Fibroblast of lung (primary cell): ENCODE data around the gene NEK7. TPM values are rescaled to one million over a fixed set of nuclear protein-coding genes. Genes with fewer than 3 reads are reported as not detected.

Source experiments
- DNase-seq, 2 donors: peaks; one replicate each; pipeline versions ENCODE4 v3.0.0 to v3.0.0-alpha.2; 2010; ENCODE audit warnings: low read depth in 2 of 2
- H2AFZ ChIP-seq: 2 replicates; pipeline ENCODE4 v1.5.1; 2012; ENCODE audit warnings: low read length, control low read depth, inconsistent platforms
- H3K27ac ChIP-seq: 2 replicates; pipeline ENCODE4 v1.5.1; 2011; ENCODE audit warnings: low read length, control low read depth; ENCODE audit not compliant: insufficient read depth
- H3K27me3 ChIP-seq: 2 replicates; pipeline ENCODE4 v1.5.1; 2011; ENCODE audit warnings: mild to moderate bottlenecking, low read length; ENCODE audit not compliant: control insufficient read depth, insufficient read depth
- H3K36me3 ChIP-seq: 2 replicates; pipeline ENCODE4 v1.5.1; 2011; ENCODE audit warnings: low read length; ENCODE audit not compliant: control insufficient read depth, insufficient read depth
- H3K4me1 ChIP-seq: 2 replicates; pipeline ENCODE4 v1.5.1; 2011; ENCODE audit warnings: low read length; ENCODE audit not compliant: control insufficient read depth, insufficient read depth; ENCODE audit errors: extremely low read depth
- H3K4me2 ChIP-seq: 2 replicates; pipeline ENCODE4 v1.5.1; 2011; ENCODE audit warnings: low read length, control low read depth; ENCODE audit not compliant: insufficient read depth; ENCODE audit errors: extremely low read depth
- H3K4me3 ChIP-seq, 4 experiments: fragments of 200-600 bp in 1 of 4; sonication (generic) in 1 of 4; replicated peaks in 1 of 4; 2 replicates each; pipeline ENCODE4 v1.5.1; 2011 to 2016; ENCODE audit warnings: low read length in 4 of 4, low read depth in 3 of 4, mild to moderate bottlenecking in 3 of 4, control low read depth in 2 of 4, inconsistent platforms in 1 of 4, mixed read lengths in 1 of 4; ENCODE audit not compliant: insufficient read depth in 1 of 4; ENCODE audit errors: control extremely low read depth in 1 of 4
- H3K79me2 ChIP-seq: 2 replicates; pipeline ENCODE4 v1.5.1; 2012; ENCODE audit warnings: mild to moderate bottlenecking, low read length, inconsistent platforms; ENCODE audit not compliant: control insufficient read depth, insufficient read depth
- H3K9ac ChIP-seq: 2 replicates; pipeline ENCODE4 v1.5.1; 2011; ENCODE audit warnings: mild to moderate bottlenecking, low read length, control low read depth; ENCODE audit not compliant: insufficient read depth
- H3K9me3 ChIP-seq: 2 replicates; pipeline ENCODE4 v1.5.1; 2012; ENCODE audit warnings: low read depth, low read length; ENCODE audit not compliant: control insufficient read depth, insufficient read depth
- H4K20me1 ChIP-seq: 2 replicates; pipeline ENCODE4 v1.5.1; 2011; ENCODE audit warnings: low read length; ENCODE audit not compliant: control insufficient read depth, insufficient read depth; ENCODE audit errors: extremely low read depth
- CTCF ChIP-seq, 2 donors: IDR thresholded peaks in 1 of 2; conservative IDR thresholded peaks in 1 of 2; 1 replicate in 1 of 2; 2 replicates in 1 of 2; pipeline ENCODE4 v1.5.1; 2011 to 2012; ENCODE audit warnings: low read length in 2 of 2, control low read depth in 1 of 2, inconsistent platforms in 1 of 2, low read depth in 1 of 2, mild to moderate bottlenecking in 1 of 2
- EZH2 ChIP-seq: IDR thresholded peaks from 2 replicates; pipeline ENCODE4 v1.5.1; 2012; ENCODE audit warnings: low read length, control low read depth, mild to moderate bottlenecking; ENCODE audit errors: missing control alignments
- polyA plus RNA-seq, 2 donors: library from polyadenylated mRNA; depleted of rRNA in 1 of 2; stranded (reverse) in 1 of 2; unstranded in 1 of 2; fragments of >200 nt; gene quantifications; 2 replicates each; pipeline ENCODE4 v1.2.1, GENCODE V29; 2011 to 2012; ENCODE audit warnings: missing spikeins in 1 of 2
- total RNA-seq: library from RNA; depleted of rRNA; stranded (reverse); fragments of >200 nt; gene quantifications from 2 replicates; pipeline ENCODE4 v1.2.1, GENCODE V29; 2014

NEK7 gene
- total and polyA plus RNA-seq, 2 donors (not counting 1 experiment from before 2014, with no cell fraction given), result 90.5 to 207 TPM

- H3K79me2 ChIP-seq, result peaks cover 71% of the 10 kb centered on the region
- peaks cover 7% of the 10 kb centered on the region for H3K4me1 ChIP-seq
- H3K4me3 ChIP-seq, result no peak overlapping the region
- no peaks in the 10 kb centered on the region for H3K27me3 ChIP-seq
- no peaks in the 10 kb centered on the region for H4K20me1 ChIP-seq
- TF ChIP-seq CTCF (conservative IDR thresholded peaks at IDR 0.05 in 1 of 2, IDR thresholded peaks at IDR 0.05 in 1 of 2; ENCODE audit: low read depth in 1 of 2, low read length in 2 of 2) (no peak), EZH2 (no peak)
- H2AFZ ChIP-seq, result no peak overlapping the region
- H3K36me3 ChIP-seq, result no peaks in the 10 kb centered on the region
- H3K4me2 ChIP-seq, result no peak overlapping the region
- H3K27ac ChIP-seq, result no peak overlapping the region
- no peaks in the 10 kb centered on the region for H3K9me3 ChIP-seq
- H3K9ac ChIP-seq, result no peak overlapping the region
- peak in 1 of 2 donors; percentile 29 for DNase-seq
These were observed 46.6 kb downstream of the NEK7 start for GRCh38 chr1:198203434-198203833.

DNA sequence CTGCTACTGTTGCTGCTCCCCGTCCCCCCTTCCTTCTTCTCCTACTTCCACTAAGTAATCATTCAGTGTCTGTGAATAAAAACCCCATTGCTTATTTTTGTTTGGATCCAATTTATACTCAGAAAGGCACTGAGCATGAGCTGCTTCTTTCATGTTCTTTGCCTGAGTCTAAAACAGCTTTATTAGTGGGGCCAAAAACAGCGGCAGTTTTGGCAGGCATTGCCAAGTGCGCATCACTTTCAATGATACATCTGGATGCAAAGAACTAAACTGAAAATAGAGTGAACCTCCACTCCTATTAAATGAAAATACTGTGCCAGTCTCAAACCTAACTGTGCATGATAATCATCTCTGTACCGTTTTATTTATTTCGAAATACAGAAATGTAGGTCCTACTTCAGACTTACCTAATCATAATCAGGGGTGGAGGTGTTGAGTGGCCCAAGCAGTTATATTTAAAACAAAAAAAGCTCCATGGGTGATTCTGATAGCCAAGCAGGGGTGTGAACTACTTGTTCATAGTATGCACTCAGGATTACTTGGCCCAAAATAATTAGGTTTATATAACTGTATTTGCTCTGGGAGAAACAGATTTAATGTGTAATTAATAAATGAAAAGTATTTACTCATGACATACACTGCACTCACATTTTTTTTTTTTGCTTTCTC, 48.4 kb downstream of the NEK7 start:
- Histone ChIP-seq H4K20me1 (no peaks in the 10 kb centered on the region), H3K27ac (no peak overlapping the region), H2AFZ (no peak overlapping the region), H3K9me3 (no peaks in the 10 kb centered on the region), H3K4me1 (peaks cover 7% of the 10 kb centered on the region), H3K79me2 (peaks cover 67% of the 10 kb centered on the region), H3K27me3 (no peaks in the 10 kb centered on the region), H3K4me2 (no peak overlapping the region), H3K9ac (no peak overlapping the region), H3K36me3 (no peaks in the 10 kb centered on the region), H3K4me3 (no peak overlapping the region)
- TF ChIP-seq EZH2 (no peak), CTCF (conservative IDR thresholded peaks at IDR 0.05 in 1 of 2, IDR thresholded peaks at IDR 0.05 in 1 of 2; ENCODE audit: low read depth in 1 of 2, low read length in 2 of 2) (no peak)
- peak; percentile 26 to 59 for DNase-seq

DNA sequence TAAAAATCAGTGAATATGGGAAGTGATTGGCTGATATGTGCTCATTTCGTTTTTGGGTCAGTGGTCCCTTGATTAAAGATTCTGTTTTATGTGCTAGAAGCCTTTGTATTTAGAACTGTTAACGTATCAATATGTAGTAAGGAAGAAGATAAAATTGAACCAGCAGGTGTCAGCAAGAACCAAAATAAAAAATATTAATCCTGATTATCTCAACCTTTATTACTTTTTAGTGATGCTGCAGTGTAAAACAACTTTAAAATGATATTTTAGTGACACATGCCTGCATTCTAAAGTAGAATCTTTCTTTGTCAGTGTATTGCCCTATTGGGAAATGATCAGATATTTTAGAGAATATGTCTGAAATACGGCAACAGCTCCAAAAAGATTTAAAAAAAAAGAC, 49.5 kb downstream of the NEK7 start:
- no peak overlapping the region for H3K4me3 ChIP-seq
- H4K20me1 ChIP-seq, result no peaks in the 10 kb centered on the region
- no peak for DNase-seq
- H3K79me2 ChIP-seq, result peaks cover 57% of the 10 kb centered on the region
- no peaks in the 10 kb centered on the region for H3K36me3 ChIP-seq
- peaks cover 4% of the 10 kb centered on the region for H3K4me1 ChIP-seq
- H3K27ac ChIP-seq, result no peak overlapping the region
- H3K4me2 ChIP-seq, result no peak overlapping the region
- no peaks in the 10 kb centered on the region for H3K27me3 ChIP-seq
- no peak for TF ChIP-seq CTCF (conservative IDR thresholded peaks at IDR 0.05 in 1 of 2, IDR thresholded peaks at IDR 0.05 in 1 of 2; ENCODE audit: low read depth in 1 of 2, low read length in 2 of 2)
- TF ChIP-seq EZH2, result no peak
- no peak overlapping the region for H3K9ac ChIP-seq
- H2AFZ ChIP-seq, result no peak overlapping the region
- no peaks in the 10 kb centered on the region for H3K9me3 ChIP-seq
